ENCODE measurements around the gene KRTAP10-12. TPM values are rescaled to one million over a fixed set of nuclear protein-coding genes. Genes with fewer than 3 reads are reported as not detected.

The KRTAP10-12 gene
- polyA plus RNA-seq, 1 donor from 2014 or later = not detected

DNA sequence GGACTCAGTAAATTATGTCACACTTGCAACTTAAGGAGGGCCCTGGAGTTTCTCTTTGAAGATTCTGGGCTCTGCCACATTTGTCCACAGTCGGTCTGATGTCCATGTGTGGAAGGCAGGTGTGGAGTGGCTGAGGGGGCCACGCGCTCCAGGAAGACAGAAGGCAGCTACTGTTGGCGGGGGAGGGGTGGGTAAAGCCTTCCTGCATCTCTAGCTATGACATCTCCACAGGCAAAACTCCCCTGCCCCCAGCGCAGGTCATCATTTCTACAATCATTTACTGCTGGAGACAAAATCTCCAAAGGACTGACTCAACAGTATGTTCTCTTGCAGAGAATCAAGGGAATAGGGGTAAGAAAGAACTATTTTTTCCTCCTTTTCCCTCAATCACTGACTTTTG lies 25.8 kb downstream of the KRTAP10-12 start:
- Histone ChIP-seq H3K4me2 (ENCODE audit: low read length) (no peak overlapping the region), H3K9ac (ENCODE audit: low read length) (no peak overlapping the region), H3F3A (ENCODE audit: insufficient read depth, low read length, poor library complexity, severe bottlenecking) (no peaks in the 10 kb centered on the region), H3K9me3 (ENCODE audit: low read length) (no peaks in the 10 kb centered on the region), H2AFZ (ENCODE audit: low read depth, low read length) (no peak overlapping the region), H3K4me3 (ENCODE audit: low read length) (no peak overlapping the region), H4K20me1 (ENCODE audit: insufficient read depth) (no peaks in the 10 kb centered on the region), H3K27me3 (ENCODE audit: insufficient read depth, low read depth, low read length) (no peaks in the 10 kb centered on the region), H3K27ac (ENCODE audit: low read length) (no peak overlapping the region), H3K36me3 (ENCODE audit: insufficient read depth, low read length) (no peaks in the 10 kb centered on the region), H3K79me2 (replicated peaks; ENCODE audit: insufficient read depth, low read length) (no peaks in the 10 kb centered on the region), H3K9me2 (ENCODE audit: insufficient read depth, low read length) (no peaks in the 10 kb centered on the region)
- no peak for TF ChIP-seq MXI1 (conservative IDR thresholded peaks at IDR 0.05; ENCODE audit: poor library complexity, severe bottlenecking)
- TF ChIP-seq, protein P1, sequence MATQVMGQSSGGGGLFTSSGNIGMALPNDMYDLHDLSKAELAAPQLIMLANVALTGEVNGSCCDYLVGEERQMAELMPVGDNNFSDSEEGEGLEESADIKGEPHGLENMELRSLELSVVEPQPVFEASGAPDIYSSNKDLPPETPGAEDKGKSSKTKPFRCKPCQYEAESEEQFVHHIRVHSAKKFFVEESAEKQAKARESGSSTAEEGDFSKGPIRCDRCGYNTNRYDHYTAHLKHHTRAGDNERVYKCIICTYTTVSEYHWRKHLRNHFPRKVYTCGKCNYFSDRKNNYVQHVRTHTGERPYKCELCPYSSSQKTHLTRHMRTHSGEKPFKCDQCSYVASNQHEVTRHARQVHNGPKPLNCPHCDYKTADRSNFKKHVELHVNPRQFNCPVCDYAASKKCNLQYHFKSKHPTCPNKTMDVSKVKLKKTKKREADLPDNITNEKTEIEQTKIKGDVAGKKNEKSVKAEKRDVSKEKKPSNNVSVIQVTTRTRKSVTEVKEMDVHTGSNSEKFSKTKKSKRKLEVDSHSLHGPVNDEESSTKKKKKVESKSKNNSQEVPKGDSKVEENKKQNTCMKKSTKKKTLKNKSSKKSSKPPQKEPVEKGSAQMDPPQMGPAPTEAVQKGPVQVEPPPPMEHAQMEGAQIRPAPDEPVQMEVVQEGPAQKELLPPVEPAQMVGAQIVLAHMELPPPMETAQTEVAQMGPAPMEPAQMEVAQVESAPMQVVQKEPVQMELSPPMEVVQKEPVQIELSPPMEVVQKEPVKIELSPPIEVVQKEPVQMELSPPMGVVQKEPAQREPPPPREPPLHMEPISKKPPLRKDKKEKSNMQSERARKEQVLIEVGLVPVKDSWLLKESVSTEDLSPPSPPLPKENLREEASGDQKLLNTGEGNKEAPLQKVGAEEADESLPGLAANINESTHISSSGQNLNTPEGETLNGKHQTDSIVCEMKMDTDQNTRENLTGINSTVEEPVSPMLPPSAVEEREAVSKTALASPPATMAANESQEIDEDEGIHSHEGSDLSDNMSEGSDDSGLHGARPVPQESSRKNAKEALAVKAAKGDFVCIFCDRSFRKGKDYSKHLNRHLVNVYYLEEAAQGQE (IDR thresholded peaks at IDR 0.05; ENCODE audit: borderline replicate concordance) = no peak

GRCh38 chr21:44723177-44724131 lies 26.5 kb downstream of the KRTAP10-12 start:
- Histone ChIP-seq H3K4me2 (ENCODE audit: low read length) (no peak overlapping the region), H3K27me3 (ENCODE audit: insufficient read depth, low read depth, low read length) (no peaks in the 10 kb centered on the region), H2AFZ (ENCODE audit: low read depth, low read length) (no peak overlapping the region), H3K9me2 (ENCODE audit: insufficient read depth, low read length) (no peaks in the 10 kb centered on the region), H3F3A (ENCODE audit: insufficient read depth, low read length, poor library complexity, severe bottlenecking) (no peaks in the 10 kb centered on the region), H3K36me3 (ENCODE audit: insufficient read depth, low read length) (no peaks in the 10 kb centered on the region), H3K9me3 (ENCODE audit: low read length) (no peaks in the 10 kb centered on the region), H3K27ac (ENCODE audit: low read length) (no peak overlapping the region), H3K4me3 (ENCODE audit: low read length) (no peak overlapping the region), H3K9ac (ENCODE audit: low read length) (no peak overlapping the region), H3K79me2 (replicated peaks; ENCODE audit: insufficient read depth, low read length) (no peaks in the 10 kb centered on the region), H4K20me1 (ENCODE audit: insufficient read depth) (no peaks in the 10 kb centered on the region)
- TF ChIP-seq TAF1 (IDR thresholded peaks at IDR 0.05; ENCODE audit: low read depth) (no peak), EP300 (conservative IDR thresholded peaks at IDR 0.05; ENCODE audit: poor library complexity, severe bottlenecking) (no peak), RAD21 (conservative IDR thresholded peaks at IDR 0.05) (no peak), MXI1 (conservative IDR thresholded peaks at IDR 0.05; ENCODE audit: poor library complexity, severe bottlenecking) (no peak), EZH2 (IDR thresholded peaks at IDR 0.05; ENCODE audit: borderline replicate concordance, insufficient read depth, low read length, poor library complexity, severe bottlenecking) (no peak), SMC3 (conservative IDR thresholded peaks at IDR 0.05; ENCODE audit: poor library complexity) (no peak), POLR2AphosphoS5 (IDR thresholded peaks at IDR 0.05) (no peak)
- TF ChIP-seq, protein P2, sequence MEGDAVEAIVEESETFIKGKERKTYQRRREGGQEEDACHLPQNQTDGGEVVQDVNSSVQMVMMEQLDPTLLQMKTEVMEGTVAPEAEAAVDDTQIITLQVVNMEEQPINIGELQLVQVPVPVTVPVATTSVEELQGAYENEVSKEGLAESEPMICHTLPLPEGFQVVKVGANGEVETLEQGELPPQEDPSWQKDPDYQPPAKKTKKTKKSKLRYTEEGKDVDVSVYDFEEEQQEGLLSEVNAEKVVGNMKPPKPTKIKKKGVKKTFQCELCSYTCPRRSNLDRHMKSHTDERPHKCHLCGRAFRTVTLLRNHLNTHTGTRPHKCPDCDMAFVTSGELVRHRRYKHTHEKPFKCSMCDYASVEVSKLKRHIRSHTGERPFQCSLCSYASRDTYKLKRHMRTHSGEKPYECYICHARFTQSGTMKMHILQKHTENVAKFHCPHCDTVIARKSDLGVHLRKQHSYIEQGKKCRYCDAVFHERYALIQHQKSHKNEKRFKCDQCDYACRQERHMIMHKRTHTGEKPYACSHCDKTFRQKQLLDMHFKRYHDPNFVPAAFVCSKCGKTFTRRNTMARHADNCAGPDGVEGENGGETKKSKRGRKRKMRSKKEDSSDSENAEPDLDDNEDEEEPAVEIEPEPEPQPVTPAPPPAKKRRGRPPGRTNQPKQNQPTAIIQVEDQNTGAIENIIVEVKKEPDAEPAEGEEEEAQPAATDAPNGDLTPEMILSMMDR (IDR thresholded peaks at IDR 0.05; ENCODE audit: poor library complexity, severe bottlenecking) = no peak
- TF ChIP-seq, protein P1 (IDR thresholded peaks at IDR 0.05; ENCODE audit: borderline replicate concordance) = no peak

Measured in neural cell (in vitro differentiated cells).